HEK293T (cell line): ENCODE measurements around the gene AGBL1.
"Not testable (repeated sequence)": the region's sequence is repeated elsewhere in the genome, so short reads cannot be mapped to it uniquely, and the experiment has no call there.

Experiments
- CTCF ChIA-PET: fragments of 350-600 bp; formaldehyde crosslinking; extraction: SDS; loops from one replicate; lab custom pipeline; 2021; ENCODE audit warnings: antibody characterized with exemption, inconsistent platforms; lab: Yijun Ruan, JAX
- POLR2A ChIA-PET: fragments of 350-600 bp; formaldehyde crosslinking; extraction: SDS; loops from one replicate; lab custom pipeline; 2020; ENCODE audit warnings: antibody characterized with exemption, inconsistent platforms; lab: Yijun Ruan, JAX
- DNase-seq: peaks from one replicate; pipeline ENCODE4 v3.0.0; 2012; ENCODE audit warnings: mixed read lengths; ENCODE audit errors: extremely low spot score
- ARNT ChIP-seq: fragments of 450-650 bp; IDR thresholded peaks from 2 replicates; pipeline ENCODE4 v1.6.1; 2017; ENCODE audit warnings: mild to moderate bottlenecking
- BHLHE40 ChIP-seq: fragments of 450-650 bp; IDR thresholded peaks from 2 replicates; pipeline ENCODE4 v1.6.1; 2016; ENCODE audit warnings: mild to moderate bottlenecking, moderate library complexity, borderline replicate concordance
- CTBP1 ChIP-seq: fragments of 450-650 bp; IDR thresholded peaks from 2 replicates; pipeline ENCODE4 v1.6.1; 2016; ENCODE audit warnings: borderline replicate concordance
- ELF4 ChIP-seq: fragments of 450-650 bp; IDR thresholded peaks from 2 replicates; pipeline ENCODE4 v1.6.1; 2017; ENCODE audit warnings: antibody characterized with exemption
- FOXA1 ChIP-seq: fragments of 450-650 bp; IDR thresholded peaks from 2 replicates; pipeline ENCODE4 v1.6.1; 2016; ENCODE audit warnings: mild to moderate bottlenecking
- FOXK2 ChIP-seq: fragments of 450-650 bp; IDR thresholded peaks from 2 replicates; pipeline ENCODE4 v1.6.1; 2016; ENCODE audit warnings: mild to moderate bottlenecking
- FOXM1 ChIP-seq: fragments of 450-650 bp; IDR thresholded peaks from 2 replicates; pipeline ENCODE4 v1.6.1; 2017; ENCODE audit warnings: mild to moderate bottlenecking, borderline replicate concordance
- HDGF ChIP-seq: fragments of 450-650 bp; IDR thresholded peaks from 2 replicates; pipeline ENCODE4 v1.6.1; 2017; ENCODE audit warnings: antibody characterized with exemption, borderline replicate concordance
- L3MBTL2 ChIP-seq: fragments of 450-650 bp; conservative IDR thresholded peaks from 2 replicates; pipeline ENCODE4 v1.6.1; 2016; ENCODE audit warnings: mild to moderate bottlenecking
- LEF1 ChIP-seq: fragments of 450-650 bp; IDR thresholded peaks from 2 replicates; pipeline ENCODE4 v1.6.1; 2017; ENCODE audit warnings: mild to moderate bottlenecking, borderline replicate concordance
- NFRKB ChIP-seq: fragments of 450-650 bp; IDR thresholded peaks from 2 replicates; pipeline ENCODE4 v1.6.1; 2016; ENCODE audit warnings: mild to moderate bottlenecking, moderate library complexity
- PKNOX1 ChIP-seq: fragments of 450-650 bp; IDR thresholded peaks from 2 replicates; pipeline ENCODE4 v1.6.1; 2016
- SP1 ChIP-seq: fragments of 450-650 bp; IDR thresholded peaks from 2 replicates; pipeline ENCODE4 v1.6.1; 2017
- SUZ12 ChIP-seq: fragments of 450-650 bp; IDR thresholded peaks from 2 replicates; pipeline ENCODE4 v1.6.1; 2016; ENCODE audit warnings: mild to moderate bottlenecking
- TARDBP ChIP-seq: fragments of 450-650 bp; IDR thresholded peaks from 2 replicates; pipeline ENCODE4 v1.6.1; 2016
- ZNF384 ChIP-seq: fragments of 450-650 bp; IDR thresholded peaks from 2 replicates; pipeline ENCODE4 v1.6.1; 2016

AGBL1 gene

GRCh38 chr15:86115145-86115801, 35.6 kb downstream of the AGBL1 start:
- TF ChIP-seq HDGF (no peak), ARNT (no peak), PKNOX1 (no peak), L3MBTL2 (no peak), ELF4 (no peak), FOXK2 (no peak), TARDBP (no peak), BHLHE40 (no peak), FOXM1 (no peak), CTBP1 (no peak), SP1 (no peak), FOXA1 (no peak), LEF1 (no peak), ZNF384 (no peak), SUZ12 (no peak), NFRKB (no peak)
- POLR2A ChIA-PET = interaction anchor here (1.3 to 1.4 kb wide), 2 partner anchors 50 kb away, joined by 5 to 7 read pairs; no protein-coding TSS in a partner anchor
- DNase-seq = no peak
- CTCF ChIA-PET = interaction anchor here (0.6 to 1.3 kb wide), 4 partner anchors 8 to 260 kb away, joined by 3 to 4 read pairs (median 3); no protein-coding TSS in a partner anchor

- DNase-seq = no peak
- ChIA-PET CTCF (no interaction called here), POLR2A (no interaction called here)
- TF ChIP-seq LEF1 (no peak), FOXM1 (no peak), NFRKB (no peak), ZNF384 (no peak), ELF4 (no peak), HDGF (no peak), BHLHE40 (no peak), FOXA1 (no peak), TARDBP (no peak), FOXK2 (no peak)
Observed at GRCh38 chr15:86121568-86122225, 42.0 kb downstream of the AGBL1 start.

GRCh38 chr15:86122691-86123391, 43.2 kb downstream of the AGBL1 start:
- DNase-seq, POLR2A ChIA-PET: not testable (repeated sequence)
- CTCF ChIA-PET = interaction anchor here (0.7 kb wide), 1 partner anchor 620 kb away, joined by 3 read pairs; no protein-coding TSS in a partner anchor

- no peak for DNase-seq
- POLR2A ChIA-PET = no interaction called here
- CTCF ChIA-PET = no interaction called here
- TF ChIP-seq FOXM1 (no peak), ZNF384 (no peak), TARDBP (no peak), NFRKB (no peak), FOXA1 (no peak), BHLHE40 (no peak), PKNOX1 (no peak), SUZ12 (no peak), HDGF (no peak), L3MBTL2 (no peak), FOXK2 (no peak), ELF4 (no peak), CTBP1 (no peak), ARNT (no peak), SP1 (no peak), LEF1 (no peak)
Observed at GRCh38 chr15:86125775-86126174, 46.1 kb downstream of the AGBL1 start.

GRCh38 chr15:86127547-86127946, 47.9 kb downstream of the AGBL1 start:
- no peak for DNase-seq

More at GRCh38 chr15:86127547-86127946, 47.9 kb downstream of the AGBL1 start:
- POLR2A ChIA-PET = no interaction called here
- TF ChIP-seq PKNOX1 = no peak
- no peak for TF ChIP-seq TARDBP
- no peak for TF ChIP-seq FOXK2
- TF ChIP-seq LEF1 = no peak
- CTCF ChIA-PET = no interaction called here
